IMR-90 (cell line): ENCODE data around the gene METRNL. TPM values are rescaled to one million over a fixed set of nuclear protein-coding genes. Genes with fewer than 3 reads are reported as not detected.

Experiments
- ATAC-seq: fragments of 200-7000 bp; cut with Tn5 transposase; 2 replicates; pipeline ENCODE4 v1.9.1; 2020; ENCODE audit warnings: low read depth, mild to moderate bottlenecking, moderate library complexity
- BruUV-seq: library from RNA; stranded (reverse); fragments of 400-500 nt; replicated peaks from 2 replicates; lab custom pipeline; 2021; lab: Mats Ljungman, UMichigan
- CTCF ChIA-PET: fragments of 300-600 bp; formaldehyde crosslinking; extraction: SDS; loops from one replicate; lab custom pipeline; 2021; ENCODE audit warnings: antibody characterized with exemption; lab: Yijun Ruan, JAX
- POLR2A ChIA-PET: fragments of 300-600 bp; sonication (Branson Sonifier 250); formaldehyde crosslinking; loops from one replicate; lab custom pipeline; 2022; ENCODE audit warnings: antibody characterized with exemption; ENCODE audit not compliant: unreplicated experiment; lab: Charles Lee
- DNase-seq: peaks from one replicate; pipeline ENCODE4 v3.0.0; 2013
- H2AFZ ChIP-seq: replicated peaks from 2 replicates; pipeline ENCODE3; 2013; ENCODE audit warnings: low read length, mild to moderate bottlenecking; ENCODE audit not compliant: poor library complexity
- H2AK5ac ChIP-seq: 2 replicates; pipeline ENCODE4 v1.6.1; 2013; ENCODE audit warnings: low read depth, low read length, inconsistent platforms
- H2AK9ac ChIP-seq: replicated peaks from 2 replicates; pipeline ENCODE3; 2013; ENCODE audit warnings: mild to moderate bottlenecking, low read depth, low read length, moderate library complexity; ENCODE audit not compliant: poor library complexity
- H2BK120ac ChIP-seq: 2 replicates; pipeline ENCODE4 v1.6.1; 2013; ENCODE audit warnings: low read depth, low read length, inconsistent platforms
- H2BK15ac ChIP-seq: 3 replicates; pipeline ENCODE4 v1.6.1; 2013; ENCODE audit warnings: low read depth, low read length, inconsistent platforms
- H2BK20ac ChIP-seq: 2 replicates; pipeline ENCODE4 v1.6.1; 2013; ENCODE audit warnings: low read depth, mild to moderate bottlenecking, inconsistent platforms, low read length, moderate library complexity
- H2BK5ac ChIP-seq: 2 replicates; pipeline ENCODE4 v1.6.1; 2013; ENCODE audit warnings: mild to moderate bottlenecking, low read depth, low read length, inconsistent platforms; ENCODE audit not compliant: poor library complexity, severe bottlenecking
- H3K14ac ChIP-seq: replicated peaks from 2 replicates; pipeline ENCODE4 v1.6.1; 2013; ENCODE audit warnings: low read depth, low read length, inconsistent platforms
- H3K18ac ChIP-seq: 2 replicates; pipeline ENCODE4 v1.6.1; 2013; ENCODE audit warnings: low read depth, low read length, control low read depth
- H3K23ac ChIP-seq: 2 replicates; pipeline ENCODE4 v1.6.1; 2013; ENCODE audit warnings: low read depth, low read length, inconsistent platforms
- H3K27ac ChIP-seq: 2 replicates; pipeline ENCODE4 v1.5.1; 2013; ENCODE audit warnings: mild to moderate bottlenecking, control low read depth, low read length; ENCODE audit not compliant: insufficient read depth
- H3K27me3 ChIP-seq: 2 replicates; pipeline ENCODE4 v1.6.1; 2013; ENCODE audit warnings: low read length; ENCODE audit not compliant: control insufficient read depth, insufficient read depth
- H3K36me3 ChIP-seq: 2 replicates; pipeline ENCODE4 v1.6.1; 2013; ENCODE audit warnings: low read length, mixed read lengths; ENCODE audit not compliant: control insufficient read depth, insufficient read depth
- H3K4ac ChIP-seq: 2 replicates; pipeline ENCODE4 v1.6.1; 2013; ENCODE audit warnings: low read depth, low read length, inconsistent platforms
- H3K4me1 ChIP-seq: 2 replicates; pipeline ENCODE4 v1.6.1; 2013; ENCODE audit warnings: low read length, mixed read lengths; ENCODE audit not compliant: control insufficient read depth, insufficient read depth
- H3K4me2 ChIP-seq: 2 replicates; pipeline ENCODE4 v1.6.1; 2013; ENCODE audit warnings: low read depth, mild to moderate bottlenecking, control low read depth, low read length, moderate library complexity
- H3K4me3 ChIP-seq: 2 replicates; pipeline ENCODE4 v1.5.1; 2013; ENCODE audit warnings: low read depth, mild to moderate bottlenecking, control low read depth, low read length, moderate library complexity; ENCODE audit not compliant: insufficient read depth
- H3K56ac ChIP-seq: 2 replicates; pipeline ENCODE4 v1.6.1; 2013; ENCODE audit warnings: low read length, inconsistent platforms; ENCODE audit not compliant: insufficient read depth; ENCODE audit errors: extremely low read depth
- H3K79me1 ChIP-seq, 2 experiments: 2 replicates each; pipeline ENCODE4 v1.6.1; 2013; ENCODE audit warnings: low read length in 2 of 2, inconsistent platforms in 1 of 2, low read depth in 1 of 2
- H3K9ac ChIP-seq: 2 replicates; pipeline ENCODE4 v1.6.1; 2013; ENCODE audit warnings: low read depth, low read length, control low read depth
- H3K9me1 ChIP-seq: 2 replicates; pipeline ENCODE4 v1.6.1; 2013; ENCODE audit warnings: low read length, inconsistent platforms; ENCODE audit not compliant: insufficient read depth
- H3K9me3 ChIP-seq: 2 replicates; pipeline ENCODE4 v1.6.1; 2013; ENCODE audit warnings: low read length; ENCODE audit not compliant: control insufficient read depth, insufficient read depth
- H4K20me1 ChIP-seq: 2 replicates; pipeline ENCODE4 v1.6.1; 2013; ENCODE audit warnings: low read length, inconsistent platforms; ENCODE audit not compliant: insufficient read depth
- H4K5ac ChIP-seq: 2 replicates; pipeline ENCODE4 v1.6.1; 2013; ENCODE audit warnings: mild to moderate bottlenecking, low read depth, low read length, control low read depth
- H4K8ac ChIP-seq, 2 experiments: 2 replicates each; pipeline ENCODE4 v1.6.1; 2013; ENCODE audit warnings: low read depth in 2 of 2, low read length in 2 of 2, control low read depth in 1 of 2, inconsistent platforms in 1 of 2
- H4K91ac ChIP-seq: 2 replicates; pipeline ENCODE4 v1.6.1; 2013; ENCODE audit warnings: low read depth, low read length, inconsistent platforms; ENCODE audit not compliant: insufficient read depth
- BHLHE40 ChIP-seq: fragments of 150-350 bp; IDR thresholded peaks from 2 replicates; pipeline ENCODE4 v1.6.1; 2016; ENCODE audit warnings: mild to moderate bottlenecking, low read depth, low read length
- ELK1 ChIP-seq: fragments of 150-350 bp; IDR thresholded peaks from 2 replicates; pipeline ENCODE4 v1.6.1; 2016; ENCODE audit warnings: low read depth, mild to moderate bottlenecking, low read length, moderate library complexity, borderline replicate concordance
- FOS ChIP-seq: fragments of 150-350 bp; IDR thresholded peaks from 2 replicates; pipeline ENCODE4 v1.6.1; 2016; ENCODE audit warnings: low read depth, low read length
- MAFK ChIP-seq: IDR thresholded peaks from 2 replicates; pipeline ENCODE4 v1.6.1; 2012; ENCODE audit warnings: low read depth, low read length, improper control_type of control experiment
- MXI1 ChIP-seq: IDR thresholded peaks from 2 replicates; pipeline ENCODE4 v1.6.1; 2012; ENCODE audit warnings: low read depth, mild to moderate bottlenecking, low read length, moderate library complexity, borderline replicate concordance
- RAD21 ChIP-seq: IDR thresholded peaks from 2 replicates; pipeline ENCODE4 v1.6.1; 2012; ENCODE audit warnings: low read length, improper control_type of control experiment
- RCOR1 ChIP-seq: IDR thresholded peaks from 2 replicates; pipeline ENCODE4 v1.6.1; 2012; ENCODE audit warnings: mild to moderate bottlenecking, low read length, improper control_type of control experiment; ENCODE audit not compliant: insufficient replicate concordance
- SMC3 ChIP-seq: fragments of 150-350 bp; IDR thresholded peaks from 2 replicates; pipeline ENCODE4 v1.6.1; 2016; ENCODE audit warnings: low read depth, mild to moderate bottlenecking, antibody characterized with exemption, low read length, moderate library complexity
- WGBS, 2 experiments: methylation state at CpG; one replicate each; pipeline versions ENCODE4 v1.1.5 to v1.1.7; 2013; ENCODE audit warnings: missing lambda C conversion rate in 2 of 2; ENCODE audit not compliant: insufficient read length in 1 of 2; ENCODE audit errors: extremely low coverage in 2 of 2; 5-methylcytosine and 5-hydroxymethylcytosine counted together
- dilution Hi-C: fragments of 300-500 bp; cut with HindIII; formaldehyde crosslinking; loops from one replicate; pipeline ENCODE4 v1.14.3; 2018; ENCODE audit warnings: low sequenced_read_pairs; ENCODE audit not compliant: unreplicated experiment
- in situ Hi-C: fragments of 300-500 bp; cut with MboI; formaldehyde crosslinking; loops from 3 replicates; pipeline ENCODE4 v1.14.3; 2019; ENCODE audit warnings: low sequenced_read_pairs, inconsistent platforms, mixed read lengths
- intact Hi-C: fragments of 100-400 bp; cut with micrococcal nuclease; formaldehyde crosslinking; loops from 2 replicates; pipeline ENCODE4 v1.10.0; 2022
- polyA plus RNA-seq, 3 experiments: library from polyadenylated mRNA; depleted of rRNA; stranded (reverse); fragments of >200 nt; gene quantifications; 2 replicates each; pipeline ENCODE4 v1.2.3, GENCODE V29; 2012; ENCODE audit warnings: low replicate concordance in 1 of 3
- total RNA-seq: library from RNA; depleted of rRNA; stranded (reverse); fragments of >200 nt; gene quantifications from 2 replicates; pipeline ENCODE4 v1.2.3, GENCODE V29; 2012
- TF ChIP-seq, protein P1 (sequence below): fragments of 150-350 bp; IDR thresholded peaks from 2 replicates; pipeline ENCODE4 v1.6.1; 2017; ENCODE audit warnings: mild to moderate bottlenecking, antibody characterized with exemption, low read length, low read depth
- TF ChIP-seq, protein P2 (sequence below): conservative IDR thresholded peaks from 2 replicates; pipeline ENCODE4 v1.5.1; 2012; ENCODE audit warnings: mild to moderate bottlenecking, low read depth, low read length, improper control_type of control experiment

METRNL gene
- total and polyA plus RNA-seq, 2 of the 4 experiments (the other 2 are of a cell fraction) = 17.9 to 48.2 TPM

- Histone ChIP-seq H4K8ac (peak overlapping the region; percentile 87 to 88), H3K79me1 (peaks cover 14 to 24% of the 10 kb centered on the region in 2 experiments), H4K20me1 (no peaks in the 10 kb centered on the region; the same call in 1 of the 2 replicates), H2AFZ (peak overlapping the region; percentile 97), H2AK9ac (peak overlapping the region; percentile 91), H2BK20ac (no peak overlapping the region), H3K4me2 (peak overlapping the region; percentile 71), H2AK5ac (peak overlapping the region; percentile 87), H3K4me1 (peaks cover 16% of the 10 kb centered on the region), H3K9ac (peak overlapping the region; percentile 34), H4K5ac (peak overlapping the region; percentile 53; the same call in 1 of the 2 replicates), H2BK5ac (peak overlapping the region; percentile 79), H2BK120ac (no peak overlapping the region; the same call in 1 of the 2 replicates), H3K14ac (peak overlapping the region; percentile 73; the same call in 1 of the 2 replicates), H3K27ac (peak overlapping the region; percentile 57), H3K27me3 (no peaks in the 10 kb centered on the region), H3K4ac (peak overlapping the region; percentile 76), H2BK15ac (no peak overlapping the region), H4K91ac (peak overlapping the region; percentile 38; the same call in 1 of the 2 replicates), H3K4me3 (peak overlapping the region; percentile 55), H3K56ac (no peak overlapping the region), H3K23ac (peak overlapping the region; percentile 59; the same call in 1 of the 2 replicates), H3K36me3 (peaks cover 6% of the 10 kb centered on the region; the same call in 1 of the 2 replicates), H3K18ac (no peak overlapping the region), H3K9me1 (peaks cover 7% of the 10 kb centered on the region), H3K9me3 (no peaks in the 10 kb centered on the region)
- 21% methylated on average over 32 of the region's 55 CpGs; no CpG with 5 or more reads in 1 of the 2 experiments for WGBS, 2 experiments
- DNase-seq (no peak), ATAC-seq (no peak)
- in situ Hi-C loops (no loop called here), intact Hi-C loops (no loop called here), dilution Hi-C loops (no loop called here)
- ChIA-PET CTCF (no interaction called here), POLR2A (no interaction called here)
- TF ChIP-seq, protein P1, sequence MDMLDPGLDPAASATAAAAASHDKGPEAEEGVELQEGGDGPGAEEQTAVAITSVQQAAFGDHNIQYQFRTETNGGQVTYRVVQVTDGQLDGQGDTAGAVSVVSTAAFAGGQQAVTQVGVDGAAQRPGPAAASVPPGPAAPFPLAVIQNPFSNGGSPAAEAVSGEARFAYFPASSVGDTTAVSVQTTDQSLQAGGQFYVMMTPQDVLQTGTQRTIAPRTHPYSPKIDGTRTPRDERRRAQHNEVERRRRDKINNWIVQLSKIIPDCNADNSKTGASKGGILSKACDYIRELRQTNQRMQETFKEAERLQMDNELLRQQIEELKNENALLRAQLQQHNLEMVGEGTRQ = no peak
- TF ChIP-seq FOS = no peak
- no peak for TF ChIP-seq ELK1
- TF ChIP-seq BHLHE40 = no peak
- no peak for TF ChIP-seq SMC3
- TF ChIP-seq MAFK = no peak
- no peak for TF ChIP-seq RCOR1
- TF ChIP-seq RAD21 = no peak
- TF ChIP-seq, protein P2, sequence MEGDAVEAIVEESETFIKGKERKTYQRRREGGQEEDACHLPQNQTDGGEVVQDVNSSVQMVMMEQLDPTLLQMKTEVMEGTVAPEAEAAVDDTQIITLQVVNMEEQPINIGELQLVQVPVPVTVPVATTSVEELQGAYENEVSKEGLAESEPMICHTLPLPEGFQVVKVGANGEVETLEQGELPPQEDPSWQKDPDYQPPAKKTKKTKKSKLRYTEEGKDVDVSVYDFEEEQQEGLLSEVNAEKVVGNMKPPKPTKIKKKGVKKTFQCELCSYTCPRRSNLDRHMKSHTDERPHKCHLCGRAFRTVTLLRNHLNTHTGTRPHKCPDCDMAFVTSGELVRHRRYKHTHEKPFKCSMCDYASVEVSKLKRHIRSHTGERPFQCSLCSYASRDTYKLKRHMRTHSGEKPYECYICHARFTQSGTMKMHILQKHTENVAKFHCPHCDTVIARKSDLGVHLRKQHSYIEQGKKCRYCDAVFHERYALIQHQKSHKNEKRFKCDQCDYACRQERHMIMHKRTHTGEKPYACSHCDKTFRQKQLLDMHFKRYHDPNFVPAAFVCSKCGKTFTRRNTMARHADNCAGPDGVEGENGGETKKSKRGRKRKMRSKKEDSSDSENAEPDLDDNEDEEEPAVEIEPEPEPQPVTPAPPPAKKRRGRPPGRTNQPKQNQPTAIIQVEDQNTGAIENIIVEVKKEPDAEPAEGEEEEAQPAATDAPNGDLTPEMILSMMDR = no peak
- TF ChIP-seq MXI1 = no peak
- BruUV-seq = no TSS peak
These were observed 28.6 kb upstream of the METRNL start for GRCh38 chr17:83050651-83051395.
